Lower leg skin (tissue), 3 donors: ENCODE data around the gene ATG7.
"Not testable (repeated sequence)": the region's sequence is repeated elsewhere in the genome, so short reads cannot be mapped to it uniquely, and the experiment has no call there.

Experiments used
- POLR2A ChIP-seq, 2 donors: fragments of 450-650 bp; IDR thresholded peaks; one replicate each; pipeline ENCODE4 v1.6.1; 2016 to 2017; ENCODE audit warnings: antibody characterized with exemption in 2 of 2, mild to moderate bottlenecking in 1 of 2, moderate library complexity in 1 of 2
- TF ChIP-seq, protein P1 (sequence below), 3 donors: fragments of 450-650 bp; IDR thresholded peaks; one replicate each; pipeline ENCODE4 v1.5.1; 2016; ENCODE audit warnings: antibody characterized with exemption in 3 of 3, mild to moderate bottlenecking in 3 of 3, moderate library complexity in 2 of 3

DNA sequence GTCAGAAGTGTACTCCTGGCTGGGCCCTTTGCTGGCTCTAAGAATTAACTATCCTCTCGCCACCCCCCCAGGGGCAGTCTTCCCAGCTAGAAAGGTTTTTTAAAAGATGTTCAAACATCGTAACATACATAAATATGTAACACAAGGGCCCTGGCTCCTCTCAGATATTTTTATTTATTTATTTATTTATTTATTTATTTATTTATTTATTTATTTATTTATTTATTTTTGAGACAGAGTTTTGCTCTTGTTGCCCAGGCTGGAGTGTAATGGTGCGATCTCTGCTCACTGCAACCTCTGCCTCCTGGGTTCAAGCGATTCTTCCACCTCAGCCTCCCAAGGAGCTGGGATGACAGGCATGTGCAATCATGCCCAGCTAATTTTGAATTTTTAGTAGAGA, 190.5 kb downstream of the ATG7 start:
- not testable (repeated sequence) for TF ChIP-seq POLR2A (IDR thresholded peaks at IDR 0.05)
- TF ChIP-seq, protein P1, sequence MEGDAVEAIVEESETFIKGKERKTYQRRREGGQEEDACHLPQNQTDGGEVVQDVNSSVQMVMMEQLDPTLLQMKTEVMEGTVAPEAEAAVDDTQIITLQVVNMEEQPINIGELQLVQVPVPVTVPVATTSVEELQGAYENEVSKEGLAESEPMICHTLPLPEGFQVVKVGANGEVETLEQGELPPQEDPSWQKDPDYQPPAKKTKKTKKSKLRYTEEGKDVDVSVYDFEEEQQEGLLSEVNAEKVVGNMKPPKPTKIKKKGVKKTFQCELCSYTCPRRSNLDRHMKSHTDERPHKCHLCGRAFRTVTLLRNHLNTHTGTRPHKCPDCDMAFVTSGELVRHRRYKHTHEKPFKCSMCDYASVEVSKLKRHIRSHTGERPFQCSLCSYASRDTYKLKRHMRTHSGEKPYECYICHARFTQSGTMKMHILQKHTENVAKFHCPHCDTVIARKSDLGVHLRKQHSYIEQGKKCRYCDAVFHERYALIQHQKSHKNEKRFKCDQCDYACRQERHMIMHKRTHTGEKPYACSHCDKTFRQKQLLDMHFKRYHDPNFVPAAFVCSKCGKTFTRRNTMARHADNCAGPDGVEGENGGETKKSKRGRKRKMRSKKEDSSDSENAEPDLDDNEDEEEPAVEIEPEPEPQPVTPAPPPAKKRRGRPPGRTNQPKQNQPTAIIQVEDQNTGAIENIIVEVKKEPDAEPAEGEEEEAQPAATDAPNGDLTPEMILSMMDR (IDR thresholded peaks at IDR 0.05): not testable (repeated sequence)
